Gastroesophageal sphincter (tissue), 3 donors: Measurements from ENCODE around the gene YIPF2.

ENCODE experiments used
- CTCF ChIP-seq, 4 experiments: fragments of 200-600 bp in 2 of 4; fragments of 450-650 bp in 2 of 4; sonication (generic) in 1 of 4; IDR thresholded peaks; one replicate each; pipeline ENCODE4 v1.5.1; 2017 to 2019; ENCODE audit warnings: antibody characterized with exemption in 4 of 4, mild to moderate bottlenecking in 2 of 4, moderate library complexity in 2 of 4
- EP300 ChIP-seq: sonication (generic); formaldehyde crosslinking; IDR thresholded peaks from one replicate; pipeline ENCODE4 v1.6.1; 2017; ENCODE audit warnings: antibody characterized with exemption, mild to moderate bottlenecking

GRCh38 chr19:10895920-10896319 lies 32.5 kb downstream of the YIPF2 start:
- TF ChIP-seq CTCF (IDR thresholded peaks at IDR 0.05), result no peak
- no peak for TF ChIP-seq EP300
